SK-N-MC (cell line): ENCODE results near the gene SPATA13.

ENCODE experiments used
- EZH2 ChIP-seq: fragments of 200-600 bp; sonication (generic); IDR thresholded peaks from one replicate; pipeline ENCODE4 v1.6.1; 2017; ENCODE audit warnings: antibody characterized with exemption
- FOXP2 ChIP-seq: optimal IDR thresholded peaks from 2 replicates; pipeline ENCODE3; 2011; ENCODE audit warnings: mild to moderate bottlenecking, moderate library complexity; ENCODE audit not compliant: insufficient read depth; ENCODE audit errors: extremely low read length, control extremely low read depth
- POLR2AphosphoS5 ChIP-seq: IDR thresholded peaks from 2 replicates; pipeline ENCODE4 v1.6.1; 2012; ENCODE audit warnings: mild to moderate bottlenecking, low read depth, low read length, borderline replicate concordance

GRCh38 chr13:24355103-24355502 is 194.6 kb downstream of the SPATA13 start:
- TF ChIP-seq EZH2 (no peak), POLR2AphosphoS5 (no peak), FOXP2 (no peak)
